Erythroblast (primary cell): ENCODE results near the gene SUMF2.
"Not testable (repeated sequence)": the region's sequence is repeated elsewhere in the genome, so short reads cannot be mapped to it uniquely, and the experiment has no call there.

Source experiments
- GATA1 ChIP-seq: IDR thresholded peaks from 2 replicates; pipeline ENCODE4 v1.6.1; 2011; ENCODE audit warnings: low read depth, mild to moderate bottlenecking, control low read depth, low read length, moderate library complexity
- POLR2A ChIP-seq: IDR thresholded peaks from 2 replicates; pipeline ENCODE4 v1.6.1; 2011; ENCODE audit warnings: mild to moderate bottlenecking, low read length

- TF ChIP-seq POLR2A, GATA1: not testable (repeated sequence)
Observed at GRCh38 chr7:56098187-56099008, 34.3 kb downstream of the SUMF2 start.
